ENCODE results near the gene LMOD1.

LMOD1 gene

GRCh38 chr1:201895913-201896807 lies 50.2 kb downstream of the LMOD1 start:
- H3K27me3 ChIP-seq (ENCODE audit: insufficient read depth, low read length), result no peaks in the 10 kb centered on the region

GRCh38 chr1:201895120-201895665 lies 51.2 kb downstream of the LMOD1 start:
- Histone ChIP-seq H3K23ac (ENCODE audit: low read length) (no peak overlapping the region), H3K4me3 (ENCODE audit: low read depth, low read length) (no peak overlapping the region), H2BK120ac (ENCODE audit: insufficient read depth, low read length, poor library complexity) (no peak overlapping the region), H3K27me3 (ENCODE audit: insufficient read depth, low read length) (no peaks in the 10 kb centered on the region), H2BK5ac (ENCODE audit: low read depth, low read length, poor library complexity) (no peak overlapping the region), H3K4me2 (ENCODE audit: low read length) (no peak overlapping the region), H4K12ac (ENCODE audit: low read depth, low read length) (no peak overlapping the region), H3K14ac (ENCODE audit: low read length) (no peak overlapping the region), H3K18ac (ENCODE audit: low read length) (no peak overlapping the region), H3K4me1 (ENCODE audit: control insufficient read depth in 1 of 2, insufficient read depth in 2 of 2, low read length in 2 of 2) (no peaks in the 10 kb centered on the region), H3K9ac (ENCODE audit: low read length) (no peak overlapping the region), H3K79me1 (ENCODE audit: low read length) (no peaks in the 10 kb centered on the region), H3K4ac (ENCODE audit: low read depth, low read length) (no peak overlapping the region), H3K36me3 (ENCODE audit: control insufficient read depth in 1 of 2, insufficient read depth in 2 of 2, low read length in 2 of 2) (peaks cover 2 to 3% of the 10 kb centered on the region in 2 experiments), H4K91ac (ENCODE audit: low read depth, low read length) (no peak overlapping the region), H2BK12ac (ENCODE audit: low read length) (no peak overlapping the region), H4K8ac (ENCODE audit: low read depth, low read length) (no peak overlapping the region), H2AK5ac (ENCODE audit: low read length) (no peak overlapping the region), H3K79me2 (ENCODE audit: control insufficient read depth, insufficient read depth, low read length, poor library complexity) (no peaks in the 10 kb centered on the region), H3K27ac (ENCODE audit: low read depth, low read length) (no peak overlapping the region), H2AFZ (ENCODE audit: insufficient read depth, low read length, poor library complexity) (no peak overlapping the region), H3K9me3 (ENCODE audit: insufficient read depth, low read depth, low read length) (peaks cover 4% of the 10 kb centered on the region)
- no CpG with 5 or more reads among the region's 7 CpGs for WGBS (ENCODE audit: extremely low coverage, insufficient coverage, insufficient read length)
- no peak for DNase-seq

More at GRCh38 chr1:201895913-201896807, 50.2 kb downstream of the LMOD1 start:
- peaks cover 4% of the 10 kb centered on the region for H3K9me3 ChIP-seq (ENCODE audit: insufficient read depth, low read depth, low read length)
- H3K18ac ChIP-seq (ENCODE audit: low read length), result no peak overlapping the region
- no peak overlapping the region for H2BK120ac ChIP-seq (ENCODE audit: insufficient read depth, low read length, poor library complexity)
- no peak overlapping the region for H3K4me3 ChIP-seq (ENCODE audit: low read depth, low read length)
- H3K79me1 ChIP-seq (ENCODE audit: low read length), result no peaks in the 10 kb centered on the region
- no peak overlapping the region for H3K14ac ChIP-seq (ENCODE audit: low read length)
- H2AK5ac ChIP-seq (ENCODE audit: low read length), result no peak overlapping the region
- H3K4ac ChIP-seq (ENCODE audit: low read depth, low read length), result no peak overlapping the region
- no peak overlapping the region for H3K4me2 ChIP-seq (ENCODE audit: low read length)
- no peak overlapping the region for H4K91ac ChIP-seq (ENCODE audit: low read depth, low read length)
- H2AFZ ChIP-seq (ENCODE audit: insufficient read depth, low read length, poor library complexity), result no peak overlapping the region
- no peak overlapping the region for H4K12ac ChIP-seq (ENCODE audit: low read depth, low read length)
- WGBS (ENCODE audit: extremely low coverage, insufficient coverage, insufficient read length), result no CpG with 5 or more reads among the region's 10 CpGs
- H2BK5ac ChIP-seq (ENCODE audit: low read depth, low read length, poor library complexity), result no peak overlapping the region
- H3K27ac ChIP-seq (ENCODE audit: low read depth, low read length), result no peak overlapping the region
- peaks cover 1 to 2% of the 10 kb centered on the region in 2 experiments for H3K36me3 ChIP-seq (ENCODE audit: control insufficient read depth in 1 of 2, insufficient read depth in 2 of 2, low read length in 2 of 2)
- no peak overlapping the region for H3K9ac ChIP-seq (ENCODE audit: low read length)
- H4K8ac ChIP-seq (ENCODE audit: low read depth, low read length), result peak overlapping the region; percentile 23
- peak; percentile 74 to 88 for DNase-seq
- H3K4me1 ChIP-seq (ENCODE audit: control insufficient read depth in 1 of 2, insufficient read depth in 2 of 2, low read length in 2 of 2), result peaks cover 0 to 2% of the 10 kb centered on the region in 2 experiments
- H2BK12ac ChIP-seq (ENCODE audit: low read length), result no peak overlapping the region
- H3K79me2 ChIP-seq (ENCODE audit: control insufficient read depth, insufficient read depth, low read length, poor library complexity), result no peaks in the 10 kb centered on the region
- H3K23ac ChIP-seq (ENCODE audit: low read length), result no peak overlapping the region

GRCh38 chr1:201894343-201895119 lies 51.8 kb downstream of the LMOD1 start:
- Histone ChIP-seq H2BK12ac (ENCODE audit: low read length) (no peak overlapping the region), H3K4me2 (ENCODE audit: low read length) (no peak overlapping the region), H4K91ac (ENCODE audit: low read depth, low read length) (no peak overlapping the region), H3K27me3 (ENCODE audit: insufficient read depth, low read length) (peaks cover under 1% of the 10 kb centered on the region), H3K18ac (ENCODE audit: low read length) (no peak overlapping the region), H3K79me2 (ENCODE audit: control insufficient read depth, insufficient read depth, low read length, poor library complexity) (no peaks in the 10 kb centered on the region), H2AFZ (ENCODE audit: insufficient read depth, low read length, poor library complexity) (no peak overlapping the region), H4K12ac (ENCODE audit: low read depth, low read length) (no peak overlapping the region), H3K9ac (ENCODE audit: low read length) (no peak overlapping the region), H2BK5ac (ENCODE audit: low read depth, low read length, poor library complexity) (no peak overlapping the region), H3K4ac (ENCODE audit: low read depth, low read length) (no peak overlapping the region), H3K4me3 (ENCODE audit: low read depth, low read length) (no peak overlapping the region), H3K79me1 (ENCODE audit: low read length) (no peaks in the 10 kb centered on the region), H4K8ac (ENCODE audit: low read depth, low read length) (no peak overlapping the region), H3K9me3 (ENCODE audit: insufficient read depth, low read depth, low read length) (peaks cover 1% of the 10 kb centered on the region), H3K27ac (ENCODE audit: low read depth, low read length) (no peak overlapping the region), H3K36me3 (ENCODE audit: control insufficient read depth in 1 of 2, insufficient read depth in 2 of 2, low read length in 2 of 2) (peaks cover 2 to 3% of the 10 kb centered on the region in 2 experiments), H3K14ac (ENCODE audit: low read length) (no peak overlapping the region), H3K4me1 (ENCODE audit: control insufficient read depth in 1 of 2, insufficient read depth in 2 of 2, low read length in 2 of 2) (no peaks in the 10 kb centered on the region), H2BK120ac (ENCODE audit: insufficient read depth, low read length, poor library complexity) (no peak overlapping the region), H3K23ac (ENCODE audit: low read length) (no peak overlapping the region), H2AK5ac (ENCODE audit: low read length) (no peak overlapping the region)
- WGBS (ENCODE audit: extremely low coverage, insufficient coverage, insufficient read length), result no CpG with 5 or more reads among the region's 5 CpGs
- no peak for DNase-seq

- no peak overlapping the region for H3K27ac ChIP-seq (ENCODE audit: low read depth, low read length)
- no peak overlapping the region for H3K4ac ChIP-seq (ENCODE audit: low read depth, low read length)
- no peak overlapping the region for H3K9ac ChIP-seq (ENCODE audit: low read length)
- no CpG with 5 or more reads among the region's 3 CpGs for WGBS (ENCODE audit: extremely low coverage, insufficient coverage, insufficient read length)
- H3K23ac ChIP-seq (ENCODE audit: low read length), result no peak overlapping the region
- H4K12ac ChIP-seq (ENCODE audit: low read depth, low read length), result no peak overlapping the region
- no peak for DNase-seq
- no peak overlapping the region for H4K91ac ChIP-seq (ENCODE audit: low read depth, low read length)
- H2BK12ac ChIP-seq (ENCODE audit: low read length), result no peak overlapping the region
- no peak overlapping the region for H2AK5ac ChIP-seq (ENCODE audit: low read length)
- no peaks in the 10 kb centered on the region for H3K9me3 ChIP-seq (ENCODE audit: insufficient read depth, low read depth, low read length)
- H3K79me2 ChIP-seq (ENCODE audit: control insufficient read depth, insufficient read depth, low read length, poor library complexity), result peaks cover 4% of the 10 kb centered on the region
- peaks cover 7% of the 10 kb centered on the region for H3K79me1 ChIP-seq (ENCODE audit: low read length)
- H3K4me1 ChIP-seq (ENCODE audit: control insufficient read depth in 1 of 2, insufficient read depth in 2 of 2, low read length in 2 of 2), result peaks cover 6 to 8% of the 10 kb centered on the region in 2 experiments
- no peak overlapping the region for H4K8ac ChIP-seq (ENCODE audit: low read depth, low read length)
- no peak overlapping the region for H3K4me2 ChIP-seq (ENCODE audit: low read length)
- no peak overlapping the region for H2AFZ ChIP-seq (ENCODE audit: insufficient read depth, low read length, poor library complexity)
- peaks cover 5% of the 10 kb centered on the region for H3K27me3 ChIP-seq (ENCODE audit: insufficient read depth, low read length)
- no peak overlapping the region for H2BK120ac ChIP-seq (ENCODE audit: insufficient read depth, low read length, poor library complexity)
- H2BK5ac ChIP-seq (ENCODE audit: low read depth, low read length, poor library complexity), result no peak overlapping the region
- H3K4me3 ChIP-seq (ENCODE audit: low read depth, low read length), result no peak overlapping the region
- H3K14ac ChIP-seq (ENCODE audit: low read length), result no peak overlapping the region
- peaks cover 2 to 3% of the 10 kb centered on the region in 2 experiments for H3K36me3 ChIP-seq (ENCODE audit: control insufficient read depth in 1 of 2, insufficient read depth in 2 of 2, low read length in 2 of 2)
- no peak overlapping the region for H3K18ac ChIP-seq (ENCODE audit: low read length)
These were observed 52.9 kb downstream of the LMOD1 start for GRCh38 chr1:201893431-201893830.
